AG08395 (cell line): ENCODE data around the gene DLG1.

Experiments used
- DNase-seq: peaks from one replicate; pipeline ENCODE4 v3.0.0; 2012; ENCODE audit warnings: mixed read lengths, low spot score

DLG1 gene

DNA sequence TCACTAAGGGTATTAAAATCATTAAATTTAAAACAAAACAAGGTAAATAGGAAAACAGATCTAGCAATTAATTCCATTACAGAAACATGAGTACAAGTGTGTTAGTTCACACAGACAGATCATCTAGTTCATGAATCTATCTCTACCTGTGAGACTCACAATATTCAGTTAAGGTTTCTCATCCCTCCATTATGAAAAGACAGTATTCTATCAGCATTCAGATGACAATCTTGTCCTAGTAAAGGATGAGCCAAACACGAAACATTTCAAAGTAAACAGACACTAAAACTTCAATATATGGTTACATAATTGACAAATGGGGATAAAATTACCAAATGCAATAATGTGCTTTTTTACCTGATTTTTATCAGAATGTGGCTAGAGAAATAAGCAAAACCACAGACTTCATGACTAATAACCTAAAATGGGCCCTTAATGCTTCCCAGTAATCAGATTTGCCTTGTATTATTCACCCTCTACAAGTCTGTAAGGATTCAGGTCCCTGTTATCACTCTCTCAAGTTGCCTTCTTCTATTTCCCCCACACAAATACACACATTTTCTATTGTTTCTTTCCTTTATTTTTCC is 126.8 kb downstream of the DLG1 start:
- no peak for DNase-seq

DNA sequence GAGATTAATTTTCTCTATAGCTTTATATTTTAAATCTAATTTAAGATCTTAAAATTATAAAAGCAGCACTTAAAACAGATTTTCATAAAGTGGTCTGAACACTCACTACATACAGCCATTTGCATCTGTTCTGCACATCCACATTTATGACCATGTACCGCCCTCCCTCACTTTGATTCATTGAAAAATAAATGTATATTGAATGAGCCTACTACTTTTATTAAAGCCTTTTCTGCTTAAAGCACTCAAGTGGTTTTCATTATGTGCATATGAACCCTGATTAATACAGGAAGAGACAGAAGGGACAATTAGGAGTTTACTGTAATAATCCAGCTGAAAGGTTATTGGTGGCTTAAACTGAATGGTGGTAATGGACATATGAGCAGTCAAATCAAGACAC is 129.4 kb downstream of the DLG1 start:
- DNase-seq = no peak

DNA sequence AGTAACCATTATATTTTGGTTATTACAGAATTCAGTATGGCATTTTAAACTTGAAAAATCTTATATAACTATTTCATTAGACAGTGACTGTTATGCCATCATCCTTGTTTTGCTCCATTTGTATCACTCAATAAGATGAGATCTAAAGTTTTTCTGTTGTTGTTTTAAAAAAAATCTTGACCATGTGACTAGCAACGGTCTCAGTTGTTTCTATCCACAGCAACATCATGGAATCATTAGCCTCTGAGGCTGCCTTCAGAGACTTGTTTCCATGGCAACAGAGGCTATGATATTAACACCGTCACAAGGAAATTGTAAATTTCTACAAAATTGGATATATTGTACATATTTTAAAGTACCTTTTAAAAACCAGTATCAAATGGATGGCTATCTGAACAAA is 129.8 kb downstream of the DLG1 start:
- DNase-seq = peak; percentile 66

DNA sequence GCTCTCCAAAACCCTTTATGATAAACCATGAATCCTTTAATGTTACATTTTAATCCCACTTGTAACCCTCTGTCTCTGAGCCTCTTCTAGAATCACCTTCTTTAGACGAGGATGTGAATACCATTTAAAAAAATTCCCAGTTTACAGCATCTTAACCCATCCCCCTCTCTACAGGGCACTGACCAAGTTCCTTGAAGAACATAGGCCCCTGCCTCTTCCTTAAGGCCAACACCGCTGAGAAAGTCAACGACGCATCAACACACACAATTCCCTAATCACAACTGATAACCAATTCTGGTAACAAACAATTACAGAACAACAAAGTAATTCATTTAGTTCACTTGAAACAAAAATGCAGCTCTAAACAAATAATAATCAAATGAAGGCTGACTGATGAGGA is 130.3 kb downstream of the DLG1 start:
- DNase-seq = no peak

DNA sequence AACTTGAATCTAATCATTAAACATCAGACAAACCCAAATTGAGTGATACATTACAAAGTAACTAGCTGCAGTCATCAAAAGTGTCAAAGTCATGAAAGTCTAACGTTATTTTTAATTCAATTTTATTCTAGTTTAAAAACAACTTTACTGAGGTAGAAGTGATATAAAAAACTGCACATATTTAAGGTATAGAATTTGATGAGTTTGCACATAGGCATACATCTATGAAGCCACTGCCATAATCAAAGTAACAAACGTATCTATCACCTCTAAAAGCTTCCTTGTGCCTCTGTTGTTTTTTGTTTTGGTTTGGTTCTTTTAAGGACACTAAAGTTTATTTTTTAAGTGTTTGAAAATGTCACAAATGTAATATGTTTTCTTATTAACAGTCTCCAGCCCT is 130.9 kb downstream of the DLG1 start:
- DNase-seq = no peak

DNA sequence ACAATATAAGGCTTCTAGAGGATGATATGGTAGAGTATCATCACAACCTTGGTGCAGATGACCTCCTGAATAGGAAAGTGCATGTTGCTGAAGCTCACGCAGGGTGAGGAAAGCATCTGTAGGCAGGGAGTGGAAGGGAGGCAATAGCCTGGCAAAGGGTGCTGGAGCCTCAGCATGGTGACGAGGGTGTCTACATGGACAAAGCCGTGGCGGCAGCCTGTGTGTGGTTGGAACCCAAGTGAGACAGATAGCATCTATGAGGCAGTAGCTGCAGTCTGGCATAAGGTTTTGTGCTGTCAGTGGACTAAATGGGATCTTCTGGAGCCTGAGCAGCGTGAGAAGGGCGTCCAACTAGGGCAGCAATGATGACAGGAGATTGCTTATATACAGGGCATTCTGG is 132.5 kb downstream of the DLG1 start:
- DNase-seq = no peak

DNA sequence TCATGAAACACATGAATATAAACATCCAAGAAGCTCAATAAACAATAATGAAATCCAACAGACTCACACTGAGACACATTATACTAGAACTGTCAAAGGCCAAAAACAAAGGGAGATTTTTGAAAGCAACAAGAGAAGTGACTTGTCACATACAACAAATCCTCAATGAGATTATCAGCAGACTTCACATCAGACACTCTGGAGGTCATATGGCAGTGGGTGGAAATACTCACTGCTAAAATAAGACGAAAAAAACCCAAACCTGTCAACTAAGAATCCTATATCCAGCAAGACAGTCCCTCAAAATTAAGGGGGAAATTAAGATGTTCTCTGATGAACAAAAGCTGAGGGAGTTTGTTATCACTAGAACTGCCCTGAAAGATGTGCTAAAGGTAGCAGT is 143.4 kb downstream of the DLG1 start:
- no peak for DNase-seq

DNA sequence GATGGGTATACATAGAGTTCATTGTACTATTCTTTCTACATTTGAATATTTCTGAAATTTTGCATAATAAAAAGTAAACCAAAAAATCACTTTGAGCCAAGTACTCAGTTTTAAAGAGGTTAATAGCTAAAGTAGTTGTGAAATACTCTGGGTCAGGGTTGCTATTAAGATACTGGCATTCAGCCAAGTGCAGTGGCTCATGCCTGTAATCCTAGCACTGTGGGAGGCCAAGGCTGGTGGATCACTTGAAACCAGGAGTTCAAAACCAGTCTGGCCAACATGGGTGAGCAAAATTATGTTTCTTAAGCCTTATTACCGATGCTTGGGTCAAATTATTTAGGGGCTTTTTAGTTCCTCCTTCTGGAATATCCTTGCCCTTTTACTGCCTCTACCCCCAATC is 146.8 kb downstream of the DLG1 start:
- DNase-seq = peak; percentile 26

DNA sequence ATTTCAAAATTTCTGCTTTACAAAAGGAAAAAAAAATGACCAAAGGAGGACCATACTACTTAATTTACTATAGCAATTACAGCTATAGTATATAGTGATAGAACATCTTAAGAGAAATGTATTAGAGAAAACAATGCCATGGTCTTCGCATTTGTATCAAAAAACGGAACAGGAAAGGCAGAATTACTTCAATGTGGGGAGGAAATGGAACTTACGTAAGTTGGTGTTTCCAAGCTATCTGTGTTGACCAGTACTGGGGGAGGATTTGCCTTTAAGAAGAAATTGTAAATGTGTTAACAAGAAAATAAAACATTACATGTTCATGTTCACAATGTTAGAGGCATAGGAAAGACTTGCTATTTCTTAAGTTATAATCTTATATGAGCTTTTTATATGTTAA is 148.9 kb downstream of the DLG1 start:
- no peak for DNase-seq

DNA sequence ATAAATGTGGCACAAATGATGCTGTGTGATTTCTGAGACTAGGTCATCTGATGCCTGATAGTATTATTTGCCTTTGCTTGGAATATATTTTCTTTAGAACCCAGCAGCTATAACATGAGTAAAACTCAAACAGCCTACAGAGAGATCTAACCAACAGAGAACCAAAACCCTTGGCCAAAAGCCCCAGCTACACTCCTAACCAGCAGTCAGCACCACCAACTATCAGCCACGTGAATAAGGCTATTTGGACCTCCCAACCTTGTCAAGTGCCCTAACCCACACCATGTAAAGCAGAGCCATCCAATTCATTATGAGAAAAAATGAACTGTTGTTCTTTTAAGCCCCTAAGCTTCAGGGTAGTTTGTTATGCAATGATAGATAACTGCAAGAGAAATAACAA is 154.2 kb downstream of the DLG1 start:
- no peak for DNase-seq

DNA sequence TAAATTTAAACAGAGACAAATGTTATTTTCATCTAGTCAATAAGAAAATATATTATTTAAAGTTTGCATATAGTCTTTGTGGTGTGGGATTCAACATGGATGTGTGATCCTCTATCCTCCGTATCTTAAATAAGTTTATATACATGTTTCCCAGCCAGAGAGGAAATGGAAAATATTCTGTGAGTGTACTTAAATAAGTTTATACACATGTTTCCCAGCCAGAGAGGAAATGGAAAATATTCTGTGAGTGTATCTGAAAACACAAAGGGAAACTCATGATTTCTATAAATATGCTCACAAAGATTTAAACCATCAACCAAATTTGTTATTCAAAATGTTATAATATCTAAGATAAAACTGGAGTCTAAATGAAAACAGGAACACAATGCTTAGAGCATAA is 158.8 kb downstream of the DLG1 start:
- DNase-seq = no peak

DNA sequence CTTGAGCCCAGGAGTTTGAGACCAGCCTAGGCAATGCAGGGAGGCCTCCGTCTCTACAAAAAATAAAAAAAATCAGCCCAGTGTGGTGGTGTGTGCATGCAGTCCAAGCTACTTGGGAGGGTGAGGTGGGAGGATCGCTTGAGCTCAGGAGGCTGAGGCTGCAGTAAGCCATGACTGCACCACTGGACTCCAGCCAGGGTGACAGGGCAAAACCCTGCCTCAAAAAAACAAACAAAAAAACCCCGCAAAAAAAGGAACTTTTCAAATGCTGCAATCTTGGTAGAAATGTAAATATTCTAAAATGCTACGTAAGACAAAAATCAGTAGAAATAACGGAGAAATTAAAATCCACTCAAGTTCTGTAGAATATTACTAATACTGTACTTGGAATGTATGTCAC is 160.7 kb downstream of the DLG1 start:
- DNase-seq = no peak

DNA sequence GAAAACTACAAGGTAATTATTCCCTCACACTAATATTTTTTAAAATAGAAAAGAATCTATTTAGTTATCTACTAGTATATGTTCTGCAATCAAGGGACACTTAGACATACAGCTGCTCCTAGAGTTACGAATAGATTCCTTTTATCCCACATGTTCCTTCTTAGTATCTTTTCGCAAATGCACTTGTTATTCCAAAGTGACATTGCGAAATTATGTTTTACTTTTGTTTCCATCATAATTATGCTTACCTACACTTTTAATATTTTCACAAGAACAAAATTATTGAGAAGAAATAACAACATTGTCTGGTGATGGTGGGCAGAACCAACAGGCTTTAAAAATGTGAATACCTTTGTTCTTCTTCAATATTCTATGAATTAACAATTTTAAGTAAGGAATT is 161.7 kb downstream of the DLG1 start:
- DNase-seq = no peak

DNA sequence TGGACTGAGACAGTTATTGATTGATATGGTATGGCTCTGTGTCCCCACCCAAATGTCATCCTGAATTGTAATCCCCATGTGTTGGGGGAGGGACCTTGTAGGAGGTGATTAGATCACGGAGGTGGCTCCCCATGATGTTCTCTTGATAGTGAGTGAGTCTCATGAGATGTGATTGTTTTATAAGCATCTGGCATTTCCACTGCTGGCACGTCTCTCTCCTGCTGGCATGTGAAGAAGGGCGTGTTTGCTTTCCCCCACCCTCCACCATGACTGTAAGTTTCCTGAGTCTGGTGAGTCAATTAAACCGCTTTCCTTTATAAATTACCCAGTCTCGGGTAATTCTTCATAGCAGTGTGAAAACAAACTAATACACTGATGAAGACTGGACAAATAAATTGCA is 163.2 kb downstream of the DLG1 start:
- DNase-seq = no peak

DNA sequence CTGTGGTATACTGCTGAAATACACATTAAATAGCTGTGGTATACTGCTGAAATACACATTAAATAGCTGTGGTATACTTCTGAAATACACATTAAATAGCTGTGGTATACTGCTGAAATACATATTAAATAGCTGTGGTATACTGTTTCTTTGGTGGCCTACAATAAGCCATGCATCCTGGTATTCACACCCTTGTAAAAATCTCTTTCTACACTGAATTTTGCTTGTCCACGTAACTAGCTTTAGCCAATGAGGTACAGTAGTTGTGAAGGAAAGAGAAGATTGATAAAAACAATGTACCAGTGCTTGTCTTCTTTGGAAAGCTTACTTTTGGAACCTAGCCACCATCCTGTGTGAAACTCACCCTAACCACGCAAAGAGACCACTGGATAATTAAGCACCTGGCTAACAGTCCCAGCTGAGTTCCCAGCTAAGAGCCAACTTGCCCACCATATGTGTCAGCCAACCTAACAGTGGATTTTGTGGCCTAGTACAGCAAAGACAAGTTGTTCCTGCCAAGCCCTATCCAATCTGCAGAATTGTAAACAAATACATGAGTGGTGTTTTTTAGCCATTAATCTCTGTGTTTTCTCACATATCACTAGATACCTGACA is 165.4 kb downstream of the DLG1 start:
- DNase-seq = no peak

DNA sequence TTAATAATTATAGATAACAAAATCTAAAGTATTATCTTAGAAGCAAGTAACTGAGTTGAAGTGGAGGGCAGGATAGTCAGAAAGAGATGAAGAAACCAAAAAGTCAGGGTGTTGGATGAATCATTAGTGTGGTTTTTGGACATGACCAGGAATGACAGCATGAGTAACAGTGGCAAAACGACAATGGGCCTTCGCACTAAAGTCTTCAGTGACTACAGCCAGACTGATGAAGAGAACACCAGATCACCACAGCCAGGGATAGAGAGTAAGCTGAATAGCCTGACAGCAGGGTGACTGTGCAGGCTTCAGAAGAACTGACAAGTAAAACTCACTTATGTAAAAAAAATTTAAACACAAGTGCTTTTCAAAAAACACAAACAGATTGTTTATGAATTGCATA is 172.8 kb downstream of the DLG1 start:
- DNase-seq = peak; percentile 38

DNA sequence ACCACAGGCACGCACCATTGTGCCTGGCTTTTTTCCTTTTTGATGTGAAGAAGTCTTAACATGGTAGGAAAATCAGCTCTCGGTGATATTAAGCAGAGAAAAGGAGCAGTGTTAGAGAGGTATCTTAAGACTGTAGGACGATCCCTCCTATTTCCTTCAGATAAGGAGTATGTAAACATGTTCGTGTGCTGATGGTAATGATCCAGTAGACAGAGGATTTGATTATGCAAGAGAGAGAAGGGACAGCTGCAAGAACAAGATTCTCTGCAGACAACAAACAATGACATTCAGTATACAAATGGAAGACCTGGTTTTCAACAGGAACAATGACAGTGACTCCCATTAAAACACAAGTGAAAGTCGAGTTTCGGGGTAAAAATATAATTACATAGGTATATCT is 173.7 kb downstream of the DLG1 start:
- no peak for DNase-seq

DNA sequence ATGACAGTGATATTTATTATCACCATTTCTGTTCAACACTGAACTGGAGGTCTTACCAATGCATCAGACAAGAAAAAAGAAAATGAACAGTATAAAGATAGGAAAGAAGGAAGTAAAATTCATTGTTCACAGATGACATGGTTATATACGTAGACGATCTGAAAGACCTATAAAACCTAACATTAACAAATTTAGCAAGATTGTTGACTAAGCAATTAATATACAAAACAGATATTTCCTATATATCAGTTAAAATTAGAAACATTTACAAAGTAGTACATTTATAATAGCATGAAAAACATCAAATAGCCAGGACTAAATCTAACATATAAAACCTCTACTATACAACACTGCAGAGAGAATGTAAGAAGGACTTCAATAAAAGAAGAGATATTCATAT is 176.0 kb downstream of the DLG1 start:
- DNase-seq = no peak

DNA sequence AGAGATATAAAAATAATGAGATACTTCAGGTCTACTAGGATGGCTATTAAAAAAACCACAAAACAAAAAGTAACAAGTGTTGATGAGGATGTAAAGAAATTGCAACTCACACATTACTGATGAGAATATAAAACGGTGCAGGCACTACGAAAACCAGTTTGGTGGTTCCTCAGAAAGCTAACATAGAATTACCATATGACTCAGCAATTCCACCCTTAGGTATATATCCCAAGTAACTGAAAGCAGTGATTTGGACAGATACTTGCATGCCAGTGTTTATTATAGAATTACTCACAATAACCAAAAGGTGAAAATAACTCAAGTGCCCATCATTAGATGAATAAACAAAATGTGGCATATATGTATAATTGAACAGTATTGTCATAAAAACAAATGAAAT is 181.3 kb downstream of the DLG1 start:
- no peak for DNase-seq

DNA sequence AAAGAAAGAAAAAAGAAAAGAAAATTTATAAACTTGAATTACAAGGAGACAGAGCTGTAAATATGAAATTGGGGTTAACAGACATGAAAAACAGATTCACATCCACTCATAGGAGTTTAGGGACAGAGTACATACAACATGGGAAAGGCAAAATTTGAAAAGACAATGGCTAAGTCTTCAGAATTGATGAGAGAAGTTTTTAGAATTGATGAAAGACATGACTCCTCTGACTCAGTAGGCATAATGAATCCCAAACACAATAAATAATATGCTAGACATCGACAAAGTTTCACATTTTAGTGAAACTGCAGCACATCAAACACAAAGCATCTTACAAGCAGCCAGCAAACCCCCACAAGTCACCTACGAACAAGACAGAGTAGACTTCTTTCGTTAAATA is 184.4 kb downstream of the DLG1 start:
- DNase-seq = no peak

DNA sequence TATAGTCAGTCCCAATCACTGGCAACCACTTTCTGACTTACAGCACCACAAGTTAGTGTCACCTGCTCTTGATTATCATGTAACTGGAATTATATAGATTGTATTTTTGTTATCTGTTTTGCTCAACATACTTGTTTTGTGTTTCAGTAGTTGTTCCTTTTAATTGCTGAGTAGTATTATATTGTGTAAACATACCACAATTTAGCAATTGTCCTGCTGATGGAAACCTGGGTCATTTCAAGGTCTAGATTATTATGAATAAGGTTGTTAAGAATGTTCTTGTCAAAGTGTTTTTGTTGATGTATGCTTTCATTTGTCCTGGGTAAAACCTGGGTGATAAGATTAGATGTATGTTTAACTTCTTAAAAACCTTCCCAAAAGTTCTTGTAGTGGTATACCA is 186.7 kb downstream of the DLG1 start:
- no peak for DNase-seq

DNA sequence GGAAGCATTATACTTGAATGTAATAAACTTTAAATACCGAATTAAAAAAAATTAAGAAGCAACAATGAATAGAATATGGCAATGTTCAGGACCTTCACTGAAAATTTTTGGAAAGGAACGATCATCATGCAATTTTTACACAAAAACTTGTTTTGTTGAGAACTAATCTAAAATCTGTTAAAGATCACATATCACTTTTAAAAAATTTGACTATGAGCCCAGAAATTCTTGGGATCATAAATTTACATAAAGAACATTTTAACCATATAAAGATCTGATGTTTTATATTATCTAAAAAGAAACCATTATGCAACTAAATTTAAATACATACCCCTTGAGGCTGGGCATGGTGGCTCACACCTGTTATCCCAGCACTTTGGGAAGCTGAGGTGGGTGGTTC is 192.6 kb downstream of the DLG1 start:
- DNase-seq = no peak

DNA sequence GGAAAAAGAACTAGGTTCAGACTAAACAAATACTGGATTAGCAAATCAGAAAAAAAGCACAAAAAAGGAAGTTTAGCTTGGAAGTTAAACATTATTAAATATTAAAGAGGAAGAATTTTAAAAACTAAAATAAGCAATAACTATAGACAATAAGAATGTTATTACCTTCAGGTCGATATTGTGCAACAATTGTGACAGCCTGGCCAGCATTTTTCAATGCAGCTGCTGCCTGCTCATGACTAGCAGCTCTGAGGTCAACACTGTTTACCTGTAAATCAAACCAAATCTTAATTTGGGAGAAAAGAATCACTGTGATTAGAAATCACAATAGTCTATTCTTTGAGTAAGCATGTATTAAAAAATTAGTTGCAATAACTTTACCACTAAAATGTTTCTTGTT is 193.7 kb downstream of the DLG1 start:
- no peak for DNase-seq

DNA sequence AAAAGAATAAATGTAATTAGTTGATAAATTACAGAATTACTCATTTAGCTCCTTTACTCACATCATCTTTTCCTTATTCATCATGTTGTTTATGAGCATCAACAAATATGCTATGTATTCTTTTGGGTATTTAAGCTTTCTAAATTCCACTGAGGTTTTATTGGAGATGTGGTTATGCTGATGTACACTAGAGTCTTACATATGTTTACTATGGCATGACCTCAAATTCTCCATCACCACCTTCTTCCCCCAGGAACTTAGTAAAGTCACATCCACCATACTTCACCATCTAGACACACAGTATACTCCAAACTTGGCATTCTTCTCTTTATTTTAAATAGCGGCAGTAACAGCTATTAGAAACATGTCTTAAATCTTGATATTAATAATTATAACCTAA is 194.6 kb downstream of the DLG1 start:
- no peak for DNase-seq

DNA sequence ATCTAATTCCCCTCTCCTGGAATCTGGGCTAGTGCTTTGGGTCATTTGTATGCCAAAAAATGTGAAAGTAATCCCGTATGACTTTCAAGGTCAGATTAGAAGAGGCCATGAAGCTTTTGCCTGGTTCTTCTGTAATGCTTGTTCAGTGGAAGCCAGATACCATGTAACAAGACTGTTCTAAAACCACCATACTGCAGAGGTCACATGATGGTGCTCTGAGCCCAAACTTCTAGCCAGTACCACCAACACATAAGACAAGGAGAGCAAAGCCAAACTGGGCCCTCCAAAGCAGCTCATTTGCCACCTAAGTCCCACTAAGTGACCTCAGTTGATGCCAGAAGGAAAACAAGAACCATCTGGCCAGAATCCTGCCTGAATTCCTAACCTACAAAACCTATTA is 204.5 kb downstream of the DLG1 start:
- DNase-seq = no peak
